Lower leg skin (tissue), 4 donors: ENCODE measurements around the gene GUCY2C. TPM values are rescaled to one million over a fixed set of nuclear protein-coding genes. Genes with fewer than 3 reads are reported as not detected.
"Not testable (repeated sequence)": the region's sequence is repeated elsewhere in the genome, so short reads cannot be mapped to it uniquely, and the experiment has no call there.

ENCODE experiments used
- DNase-seq, 2 donors: peaks; one replicate each; pipeline ENCODE4 v3.0.0-alpha.2; 2019; ENCODE audit warnings: low spot score in 2 of 2
- H3K4me3 ChIP-seq: fragments of 200-600 bp; sonication (generic); 2 replicates; pipeline ENCODE4 v1.5.1; 2017; ENCODE audit warnings: mild to moderate bottlenecking, low read depth; ENCODE audit not compliant: poor library complexity, severe bottlenecking
- CTCF ChIP-seq, 3 donors: fragments of 450-650 bp; IDR thresholded peaks; one replicate each; pipeline ENCODE4 v1.5.1; 2016; ENCODE audit warnings: antibody characterized with exemption in 3 of 3, mild to moderate bottlenecking in 3 of 3, moderate library complexity in 2 of 3
- POLR2A ChIP-seq, 2 donors: fragments of 450-650 bp; IDR thresholded peaks; one replicate each; pipeline ENCODE4 v1.6.1; 2016 to 2017; ENCODE audit warnings: antibody characterized with exemption in 2 of 2, mild to moderate bottlenecking in 1 of 2, moderate library complexity in 1 of 2
- WGBS, 2 donors: methylation state at CpG; one replicate each; pipeline ENCODE4 v1.1.5; 2018; 5-methylcytosine and 5-hydroxymethylcytosine counted together
- intact Hi-C: fragments of 100-400 bp; cut with DNase I; formaldehyde crosslinking; loops from one replicate; pipeline ENCODE4 v1.15.0; 2023; ENCODE audit warnings: low total_unique reads
- total RNA-seq, 4 donors: library from RNA; depleted of rRNA; stranded (reverse); fragments of >200 nt; gene quantifications; one replicate each; pipeline ENCODE4 v1.1.0, GENCODE V29; 2016

Gene GUCY2C
- 1 to 10 TPM in 1 of 4 donors, under 1 TPM in 2, not detected in 1; 0.45 to 1.3 (median 0.99) TPM for total RNA-seq

- intact Hi-C loops = no loop called here
- DNase-seq = no peak
- no peak within 1 kb of the TSS for H3K4me3 ChIP-seq
- 69 to 73% methylated on average over 8 of the region's 8 CpGs for WGBS, 2 donors
- TF ChIP-seq CTCF (IDR thresholded peaks at IDR 0.05) = no peak
- TF ChIP-seq POLR2A (IDR thresholded peaks at IDR 0.05) = no peak
Measured at GRCh38 chr12:14696265-14696741, at the start of gene GUCY2C. GUCY2C (minus strand) TSS chr12:14696599; CDS start chr12:14696448, 151 bp downstream.

GRCh38 chr12:14743061-14743460, 46.7 kb upstream of the GUCY2C start:
- TF ChIP-seq CTCF (IDR thresholded peaks at IDR 0.05) (no peak), POLR2A (IDR thresholded peaks at IDR 0.05) (no peak)
- no peak overlapping the region for H3K4me3 ChIP-seq
- no peak for DNase-seq
- WGBS, 2 donors = 87 to 95% methylated on average over 1 of the region's 1 CpG
- intact Hi-C loops = no loop called here

- no peak for DNase-seq
- H3K4me3 ChIP-seq = no peak overlapping the region
- TF ChIP-seq CTCF (IDR thresholded peaks at IDR 0.05) (no peak), POLR2A (IDR thresholded peaks at IDR 0.05) (no peak)
- intact Hi-C loops = no loop called here
- 98 to 99% methylated on average over 2 of the region's 2 CpGs for WGBS, 2 donors
Measured at GRCh38 chr12:14741942-14742341, 45.5 kb upstream of the GUCY2C start.

GRCh38 chr12:14741153-14741552, 44.8 kb upstream of the GUCY2C start:
- TF ChIP-seq CTCF (IDR thresholded peaks at IDR 0.05) = no peak
- no peak for TF ChIP-seq POLR2A (IDR thresholded peaks at IDR 0.05)
- intact Hi-C loops = no loop called here
- WGBS, 2 donors = 90 to 92% methylated on average over 4 of the region's 4 CpGs
- DNase-seq = no peak
- H3K4me3 ChIP-seq = no peak overlapping the region

GRCh38 chr12:14736441-14736840, 40.0 kb upstream of the GUCY2C start:
- intact Hi-C loops, DNase-seq, H3K4me3 ChIP-seq: not testable (repeated sequence)
- 90 to 92% methylated on average over 16 of the region's 16 CpGs for WGBS, 2 donors

GRCh38 chr12:14731821-14732220, 35.4 kb upstream of the GUCY2C start:
- H3K4me3 ChIP-seq = no peak overlapping the region
- intact Hi-C loops = no loop called here
- 88 to 91% methylated on average over 6 of the region's 6 CpGs for WGBS, 2 donors
- TF ChIP-seq CTCF (IDR thresholded peaks at IDR 0.05) (no peak), POLR2A (IDR thresholded peaks at IDR 0.05) (no peak)
- no peak for DNase-seq
